Measurements from ENCODE around the gene CHGA.

Gene CHGA

DNA sequence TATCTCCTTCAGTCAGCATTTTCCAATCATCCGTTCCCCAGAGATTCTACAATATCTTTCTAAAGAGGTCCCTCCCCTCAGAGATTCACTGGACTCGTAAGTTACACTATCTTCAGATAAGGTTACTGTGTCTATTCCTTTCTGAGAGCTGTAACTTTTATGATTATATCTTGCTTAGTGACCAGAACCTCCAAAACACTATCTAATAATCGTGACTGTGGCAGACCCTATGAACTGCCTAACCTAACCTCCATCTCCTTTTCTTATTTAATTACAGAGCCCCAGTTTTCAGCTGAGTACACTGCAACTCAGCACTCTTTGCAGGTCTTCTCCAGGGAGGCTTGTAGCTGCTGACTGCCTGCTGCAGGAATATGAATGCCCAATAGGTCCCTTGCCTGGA, 38.5 kb upstream of the CHGA start:
- TF ChIP-seq, protein P1, sequence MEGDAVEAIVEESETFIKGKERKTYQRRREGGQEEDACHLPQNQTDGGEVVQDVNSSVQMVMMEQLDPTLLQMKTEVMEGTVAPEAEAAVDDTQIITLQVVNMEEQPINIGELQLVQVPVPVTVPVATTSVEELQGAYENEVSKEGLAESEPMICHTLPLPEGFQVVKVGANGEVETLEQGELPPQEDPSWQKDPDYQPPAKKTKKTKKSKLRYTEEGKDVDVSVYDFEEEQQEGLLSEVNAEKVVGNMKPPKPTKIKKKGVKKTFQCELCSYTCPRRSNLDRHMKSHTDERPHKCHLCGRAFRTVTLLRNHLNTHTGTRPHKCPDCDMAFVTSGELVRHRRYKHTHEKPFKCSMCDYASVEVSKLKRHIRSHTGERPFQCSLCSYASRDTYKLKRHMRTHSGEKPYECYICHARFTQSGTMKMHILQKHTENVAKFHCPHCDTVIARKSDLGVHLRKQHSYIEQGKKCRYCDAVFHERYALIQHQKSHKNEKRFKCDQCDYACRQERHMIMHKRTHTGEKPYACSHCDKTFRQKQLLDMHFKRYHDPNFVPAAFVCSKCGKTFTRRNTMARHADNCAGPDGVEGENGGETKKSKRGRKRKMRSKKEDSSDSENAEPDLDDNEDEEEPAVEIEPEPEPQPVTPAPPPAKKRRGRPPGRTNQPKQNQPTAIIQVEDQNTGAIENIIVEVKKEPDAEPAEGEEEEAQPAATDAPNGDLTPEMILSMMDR (IDR thresholded peaks at IDR 0.05; ENCODE audit: low read depth, low read length, missing control alignments), result no peak
- no peak for DNase-seq (ENCODE audit: low read depth)
- in situ Hi-C loops (cut with HindIII; ENCODE audit: low sequenced_read_pairs), result no loop called here
- H3K4me3 ChIP-seq (ENCODE audit: low read depth, low read length), result no peak overlapping the region

- DNase-seq (ENCODE audit: low read depth), result no peak
- in situ Hi-C loops (cut with HindIII; ENCODE audit: low sequenced_read_pairs), result no loop called here
- TF ChIP-seq, protein P1 (IDR thresholded peaks at IDR 0.05; ENCODE audit: low read depth, low read length, missing control alignments), result no peak
- H3K4me3 ChIP-seq (ENCODE audit: low read depth, low read length), result no peak overlapping the region
These were observed 37.5 kb upstream of the CHGA start for GRCh38 chr14:92885279-92886061.

DNA sequence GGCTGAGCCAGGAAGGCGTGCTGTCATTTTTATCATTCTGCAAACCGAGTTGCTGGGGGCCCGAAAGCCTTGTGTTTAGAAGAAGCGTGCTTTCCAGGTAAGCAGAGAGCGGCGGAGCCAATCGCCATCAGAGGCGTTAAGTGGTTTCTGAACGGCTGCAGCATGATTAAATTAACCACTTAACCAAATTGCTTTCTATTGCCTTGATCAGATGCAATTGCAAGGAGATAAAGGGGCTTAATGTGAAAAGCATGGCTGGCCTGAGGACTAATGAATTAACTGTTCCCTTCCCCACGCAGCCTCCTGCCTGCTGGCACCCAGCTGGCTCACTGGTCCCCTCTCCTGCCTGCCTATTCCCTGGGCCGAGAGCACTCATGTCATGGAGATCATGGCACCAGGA, 36.6 kb upstream of the CHGA start:
- TF ChIP-seq, protein P1 (IDR thresholded peaks at IDR 0.05; ENCODE audit: low read depth, low read length, missing control alignments), result no peak
- in situ Hi-C loops (cut with HindIII; ENCODE audit: low sequenced_read_pairs), result no loop called here
- DNase-seq (ENCODE audit: low read depth), result no peak
- no peak overlapping the region for H3K4me3 ChIP-seq (ENCODE audit: low read depth, low read length)

DNA sequence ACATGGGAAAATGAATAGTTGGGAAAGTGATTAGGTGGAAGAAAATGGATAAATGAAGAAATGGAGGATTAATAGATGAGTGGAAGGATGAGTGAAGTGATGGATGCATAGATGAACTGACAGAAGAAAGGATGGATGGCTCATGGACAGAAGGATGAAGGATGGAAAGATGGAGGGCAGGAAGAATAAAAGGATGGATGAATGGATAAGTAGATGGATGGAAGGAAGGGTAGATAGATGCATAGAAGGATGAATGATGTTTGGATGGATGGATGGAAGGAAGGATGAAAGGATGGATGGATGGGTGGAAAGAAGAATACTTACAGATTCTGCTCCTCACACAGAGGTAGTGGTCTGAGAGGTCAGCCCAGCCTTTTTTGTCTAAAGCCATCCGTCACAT, 35.8 kb upstream of the CHGA start:
- in situ Hi-C loops (cut with HindIII; ENCODE audit: low sequenced_read_pairs), result no loop called here
- TF ChIP-seq, protein P1 (IDR thresholded peaks at IDR 0.05; ENCODE audit: low read depth, low read length, missing control alignments), result no peak
- DNase-seq (ENCODE audit: low read depth), result no peak
- H3K4me3 ChIP-seq (ENCODE audit: low read depth, low read length), result no peak overlapping the region

- TF ChIP-seq, protein P1 (IDR thresholded peaks at IDR 0.05; ENCODE audit: low read depth, low read length, missing control alignments), result no peak
These were observed 34.1 kb upstream of the CHGA start for GRCh38 chr14:92888896-92889295.

GRCh38 chr14:92890830-92891588, 31.9 kb upstream of the CHGA start:
- DNase-seq (ENCODE audit: low read depth), result no peak
- in situ Hi-C loops (cut with HindIII; ENCODE audit: low sequenced_read_pairs), result no loop called here
- H3K4me3 ChIP-seq (ENCODE audit: low read depth, low read length), result no peak overlapping the region
- TF ChIP-seq, protein P1 (IDR thresholded peaks at IDR 0.05; ENCODE audit: low read depth, low read length, missing control alignments), result no peak

More at GRCh38 chr14:92888896-92889295, 34.1 kb upstream of the CHGA start:
- no peak overlapping the region for H3K4me3 ChIP-seq (ENCODE audit: low read depth, low read length)
- DNase-seq (ENCODE audit: low read depth), result no peak
- in situ Hi-C loops (cut with HindIII; ENCODE audit: low sequenced_read_pairs), result no loop called here
